Fibroblast of skin of right biceps (primary cell): Measurements from ENCODE around the gene BARX1.
"Not testable (repeated sequence)": the region's sequence is repeated elsewhere in the genome, so short reads cannot be mapped to it uniquely, and the experiment has no call there.

Experiments used
- DNase-seq: peaks from one replicate; pipeline ENCODE4 v3.0.0-alpha.2; 2013

The BARX1 gene

DNA sequence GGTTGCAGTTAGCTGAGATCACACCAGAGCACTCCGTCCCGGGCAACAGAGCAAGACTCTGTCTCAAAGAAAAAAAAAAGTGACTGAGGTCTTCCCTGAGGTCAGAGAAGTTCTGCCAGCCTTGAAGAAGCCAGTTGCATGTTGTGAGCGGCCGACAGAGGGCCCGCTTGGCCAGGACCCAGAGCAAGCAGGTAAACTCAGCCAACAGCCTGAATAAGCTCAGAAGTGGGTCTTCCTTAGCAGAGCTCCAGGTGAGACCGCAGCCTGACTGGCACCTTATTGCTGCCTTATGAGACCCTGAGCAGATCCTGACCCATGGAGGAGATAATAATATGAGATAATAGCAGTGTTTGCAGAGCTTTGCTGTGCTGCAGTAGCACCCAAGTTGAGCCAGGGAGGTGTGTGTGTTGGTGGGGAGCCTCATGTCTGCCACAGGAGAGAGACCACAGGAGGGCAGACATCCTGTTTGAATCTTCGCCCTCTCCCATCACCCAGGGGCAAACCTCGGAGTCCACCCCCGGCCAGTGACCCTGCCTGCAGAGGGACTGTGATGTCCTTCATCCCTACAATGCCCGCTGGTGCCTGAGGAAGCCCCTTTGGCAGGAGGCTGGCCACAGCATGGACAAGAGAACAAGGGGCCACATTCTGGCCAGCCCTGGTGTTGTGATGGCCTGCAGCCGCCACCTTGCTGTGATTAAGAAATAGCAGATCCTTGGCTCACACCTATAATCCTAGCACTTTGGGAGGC is 10.8 kb upstream of the BARX1 start:
- no peak for DNase-seq

- DNase-seq, result no peak
These were observed 9.5 kb upstream of the BARX1 start for GRCh38 chr9:93964685-93965084.

GRCh38 chr9:93963969-93964368 is 8.8 kb upstream of the BARX1 start:
- DNase-seq, result no peak

DNA sequence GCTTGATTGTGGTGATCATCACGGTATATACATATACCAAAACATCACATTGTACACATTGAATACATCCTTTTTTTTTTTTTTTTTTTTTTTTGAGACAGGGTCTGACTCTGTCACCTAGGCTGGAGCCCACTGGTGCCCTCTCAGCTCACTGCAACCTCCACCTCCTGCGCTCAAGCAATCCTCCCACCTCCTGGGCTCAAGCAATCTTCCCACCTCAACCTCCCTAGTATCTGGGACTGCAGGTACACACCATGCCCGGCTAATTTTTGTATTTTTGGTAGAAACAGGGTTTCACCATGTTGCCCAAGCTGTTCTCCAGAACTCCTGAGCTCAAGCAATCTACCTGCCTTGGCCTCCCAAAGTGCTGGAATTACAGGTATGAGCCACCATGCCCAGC is 8.3 kb upstream of the BARX1 start:
- not testable (repeated sequence) for DNase-seq

- DNase-seq, result peak; percentile 76
These were observed 7.6 kb upstream of the BARX1 start for GRCh38 chr9:93962561-93963440.

- DNase-seq, result no peak
These were observed 6.9 kb upstream of the BARX1 start for GRCh38 chr9:93962017-93962416.

- DNase-seq, result no peak
These were observed 6.1 kb upstream of the BARX1 start for GRCh38 chr9:93960971-93961841.

- no peak for DNase-seq
These were observed 5.2 kb upstream of the BARX1 start for GRCh38 chr9:93960221-93960970.

- DNase-seq, result no peak
These were observed 4.6 kb upstream of the BARX1 start for GRCh38 chr9:93959739-93960154.

- peak; percentile 26 for DNase-seq
These were observed 3.9 kb upstream of the BARX1 start for GRCh38 chr9:93958819-93959682.

DNA sequence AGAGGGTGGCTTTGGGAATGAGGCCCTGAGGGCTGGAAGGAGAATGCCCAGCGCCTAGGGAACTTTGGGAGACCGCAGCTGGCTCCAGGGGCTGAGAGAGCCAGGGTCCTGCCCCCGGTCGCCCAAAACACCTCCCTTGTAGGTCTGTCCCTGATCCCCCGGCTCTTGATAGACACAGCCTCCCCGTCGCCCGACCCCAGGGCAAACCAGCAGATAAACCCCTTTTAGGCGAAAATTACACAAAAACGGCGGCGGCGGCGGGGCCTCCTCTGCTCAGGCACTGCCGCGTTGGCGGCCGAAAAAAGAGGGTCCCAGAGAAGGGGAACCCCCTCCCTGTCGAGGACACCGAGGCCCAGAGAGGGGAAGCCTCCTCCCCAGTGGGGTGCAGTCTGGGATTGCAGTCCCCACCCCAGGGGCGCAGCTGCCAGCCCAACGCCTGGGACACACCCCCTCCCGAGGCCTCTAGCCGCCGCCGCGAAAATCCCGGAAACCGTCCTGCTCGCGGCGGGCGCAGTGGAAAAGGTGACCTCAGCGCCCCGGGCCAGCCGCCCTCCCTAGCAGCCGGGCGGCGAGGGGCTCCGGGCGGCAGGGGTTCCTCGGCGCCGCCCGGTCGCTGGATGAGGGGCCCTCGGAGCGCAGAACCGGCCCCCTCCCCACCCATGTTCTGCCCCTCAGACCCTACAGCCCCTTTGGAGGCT is 3.1 kb upstream of the BARX1 start:
- no peak for DNase-seq

DNA sequence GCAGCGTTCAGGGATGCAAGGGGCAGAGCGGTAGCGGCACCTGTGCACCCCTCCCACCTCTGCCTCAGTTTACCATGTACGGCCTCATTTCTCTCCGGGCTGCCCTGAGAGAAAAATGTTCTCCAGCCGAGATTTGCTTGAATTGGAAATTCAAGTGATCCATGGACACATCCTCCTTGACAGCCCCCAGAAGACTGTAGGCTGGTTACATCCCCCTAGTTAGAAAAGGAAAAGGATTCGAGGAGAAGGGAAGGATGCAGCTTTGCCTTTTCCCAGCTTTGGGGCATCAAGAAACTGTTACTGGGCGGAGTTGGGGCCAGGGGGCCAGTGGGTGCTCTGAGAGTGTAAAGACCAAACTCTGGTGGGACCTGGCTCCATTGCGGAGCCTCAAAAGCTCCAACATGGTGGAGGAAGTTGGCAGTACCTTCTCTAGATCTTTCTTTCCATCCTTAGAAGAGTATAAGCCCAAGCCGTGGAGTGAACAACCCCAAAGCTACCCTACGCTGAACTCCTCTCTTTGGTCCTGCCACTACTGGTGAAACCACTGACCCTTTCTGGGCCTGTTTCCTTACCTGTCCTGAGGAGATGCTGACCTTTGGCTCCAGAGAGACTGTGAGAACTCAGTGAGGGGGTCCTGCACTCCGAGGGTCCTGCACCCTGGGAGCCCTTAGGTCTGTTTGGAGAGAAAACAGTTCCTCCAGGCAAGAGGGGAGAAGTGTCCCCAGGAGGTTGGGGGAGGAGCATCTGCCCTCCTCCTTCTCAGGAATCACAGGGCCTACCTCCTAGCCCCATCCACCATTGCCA is 1.0 kb upstream of the BARX1 start:
- no peak for DNase-seq

GRCh38 chr9:93954434-93955061 is 607 bp downstream of the BARX1 start:
- no peak for DNase-seq

- no peak for DNase-seq
These were observed 1.4 kb downstream of the BARX1 start for GRCh38 chr9:93953496-93954433.

DNA sequence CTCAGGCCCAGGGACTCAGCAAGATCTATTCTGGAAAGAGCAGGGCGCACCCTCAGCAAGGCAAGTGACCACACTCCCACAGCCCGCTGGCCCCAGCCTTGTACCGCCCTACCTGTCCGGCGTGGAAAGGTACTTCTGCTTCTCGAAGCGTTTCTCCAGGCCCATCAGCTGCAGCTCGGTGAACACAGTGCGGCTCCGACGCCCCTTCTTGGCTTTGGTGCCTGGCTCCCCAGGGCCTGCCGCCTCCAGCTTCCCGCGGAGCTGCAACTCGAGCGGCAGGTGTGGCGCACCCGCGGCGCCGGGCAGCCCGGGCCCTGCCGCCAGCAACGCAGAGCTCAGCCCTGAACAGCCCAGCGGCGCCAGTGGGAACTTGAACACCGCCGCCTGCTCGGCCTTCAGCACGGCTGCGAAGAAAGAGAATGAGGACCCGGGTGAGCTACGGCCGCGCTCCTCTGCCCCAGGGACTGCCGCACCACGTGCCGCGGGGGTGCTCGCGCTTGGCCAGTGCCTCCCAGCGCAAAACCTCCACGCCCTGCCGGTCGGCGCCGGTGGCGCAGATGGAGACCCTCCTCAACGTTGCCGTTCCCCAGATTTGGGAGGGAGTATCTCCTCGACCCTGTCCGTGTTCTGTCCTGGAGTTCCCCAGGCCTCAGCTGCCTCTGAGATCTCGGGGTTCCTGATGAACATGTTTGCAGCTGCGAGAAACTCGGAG is 2.2 kb downstream of the BARX1 start:
- DNase-seq, result no peak

DNA sequence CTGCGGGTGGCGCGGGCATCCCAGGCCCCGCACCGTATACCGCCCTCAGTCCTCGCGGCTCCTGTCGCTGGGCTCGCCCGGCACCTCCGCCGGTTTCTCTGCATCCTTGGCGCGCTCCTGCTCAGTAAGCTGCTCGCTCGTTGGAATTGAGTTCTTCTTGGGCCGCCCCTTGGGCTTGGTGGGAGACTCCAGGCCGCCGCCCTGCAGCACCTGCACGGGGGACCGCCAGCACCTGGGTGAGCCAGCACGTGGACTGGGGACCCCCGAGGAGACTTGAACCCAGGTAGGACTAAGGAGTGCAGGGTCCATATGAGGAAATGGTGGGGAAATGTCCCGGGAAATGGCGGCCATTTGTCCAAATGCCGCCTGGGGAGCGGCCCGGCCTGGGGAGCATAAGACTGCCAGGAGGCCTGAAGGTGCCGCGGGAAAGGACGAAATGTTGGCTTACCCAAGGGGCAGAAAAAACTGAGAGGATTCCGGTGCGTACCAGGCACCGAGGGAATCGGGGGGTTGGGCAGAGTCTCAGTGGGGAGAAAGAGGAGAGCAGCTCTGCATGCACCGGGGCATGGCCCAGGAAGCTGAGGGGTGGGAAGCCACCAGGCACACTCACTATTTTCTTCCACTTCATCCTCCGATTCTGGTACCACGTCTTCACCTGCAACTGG is 2.9 kb downstream of the BARX1 start:
- no peak for DNase-seq

GRCh38 chr9:93951655-93952118 is 3.5 kb downstream of the BARX1 start:
- no peak for DNase-seq
